Left renal pelvis (tissue), 4 donors: ENCODE data around the gene MRPS10. TPM values are rescaled to one million over a fixed set of nuclear protein-coding genes. Genes with fewer than 3 reads are reported as not detected.

ENCODE experiments used
- polyA plus RNA-seq, 4 donors: library from polyadenylated mRNA; unstranded; fragments of 120-200 nt; gene quantifications; one replicate each; pipeline ENCODE4 v1.2.1, GENCODE V29; 2013; ENCODE audit not compliant: insufficient read length in 4 of 4

MRPS10 gene
- polyA plus RNA-seq, 4 donors = 26.7 to 34.3 (median 28.6) TPM

Other genes starting within 250 kb of the MRPS10 start
- 10 to 100 TPM; 17.7 to 26.3 (median 22.2) TPM for gene TAF8, start 167.3 kb downstream of the MRPS10 start, polyA plus RNA-seq
- 1 to 10 TPM; 1.2 to 7.0 (median 3.8) TPM for gene C6orf132, start 75.2 kb downstream of the MRPS10 start, polyA plus RNA-seq
- gene GUCA1A, start 44.5 kb downstream of the MRPS10 start, polyA plus RNA-seq = under 1 TPM; 0.14 to 0.38 (median 0.29) TPM
- 1 to 10 TPM in 3 of 4 donors, under 1 TPM in 1; 0.54 to 2.5 (median 1.1) TPM for gene GUCA1B, start 22.9 kb downstream of the MRPS10 start, polyA plus RNA-seq
- 10 to 100 TPM; 13.0 to 18.6 (median 16.5) TPM for gene TRERF1, start 234.1 kb upstream of the MRPS10 start, polyA plus RNA-seq